DOHH2 (cell line): Measurements from ENCODE around the gene MACF1.

Source experiments
- H3F3A ChIP-seq: fragments of 200-600 bp; sonication (generic), shearing (Covaris generic); 2 replicates; pipeline ENCODE4 v1.6.0; 2016; ENCODE audit warnings: antibody characterized with exemption, mild to moderate bottlenecking; ENCODE audit not compliant: control insufficient read depth, insufficient read depth
- H3K27ac ChIP-seq: fragments of 200-600 bp; sonication (generic); 2 replicates; pipeline ENCODE4 v1.5.1; 2014; ENCODE audit warnings: low read depth, mild to moderate bottlenecking, low read length, moderate library complexity
- H3K27me3 ChIP-seq: fragments of 200-600 bp; sonication (generic); 2 replicates; pipeline ENCODE4 v1.6.1; 2014; ENCODE audit warnings: mild to moderate bottlenecking, low read length, mixed read lengths; ENCODE audit not compliant: control insufficient read depth
- H3K36me3 ChIP-seq: fragments of 200-600 bp; sonication (generic); 2 replicates; pipeline ENCODE4 v1.6.1; 2014; ENCODE audit warnings: mild to moderate bottlenecking, low read length, moderate library complexity, mixed read lengths; ENCODE audit not compliant: control insufficient read depth
- H3K4me1 ChIP-seq: fragments of 200-600 bp; sonication (generic); 2 replicates; pipeline ENCODE4 v1.6.1; 2014; ENCODE audit warnings: mild to moderate bottlenecking, low read length, mixed read lengths; ENCODE audit not compliant: control insufficient read depth
- H3K4me2 ChIP-seq: fragments of 200-600 bp; sonication (generic); 2 replicates; pipeline ENCODE4 v1.6.0; 2014; ENCODE audit warnings: mild to moderate bottlenecking, low read length, moderate library complexity
- H3K4me3 ChIP-seq: fragments of 200-600 bp; sonication (generic); 2 replicates; pipeline ENCODE4 v1.5.1; 2014; ENCODE audit warnings: mild to moderate bottlenecking, low read length, mixed read lengths
- H3K79me2 ChIP-seq: fragments of 200-600 bp; sonication (generic); 2 replicates; pipeline ENCODE4 v1.6.1; 2014; ENCODE audit warnings: mild to moderate bottlenecking, low read length, mixed read lengths; ENCODE audit not compliant: control insufficient read depth
- H3K9me2 ChIP-seq: fragments of 200-600 bp; sonication (generic); replicated peaks from 2 replicates; pipeline ENCODE4 v1.6.1; 2014; ENCODE audit warnings: mild to moderate bottlenecking, low read length, mixed read lengths; ENCODE audit not compliant: control insufficient read depth
- H3K9me3 ChIP-seq: fragments of 200-600 bp; sonication (generic); 2 replicates; pipeline ENCODE4 v1.6.1; 2014; ENCODE audit warnings: antibody characterized with exemption, low read length, mixed read lengths; ENCODE audit not compliant: control insufficient read depth, insufficient read depth
- H4K20me1 ChIP-seq: fragments of 200-600 bp; sonication (generic); 2 replicates; pipeline ENCODE4 v1.6.0; 2014; ENCODE audit warnings: low read depth, mild to moderate bottlenecking, antibody characterized with exemption, low read length, moderate library complexity; ENCODE audit not compliant: control insufficient read depth, insufficient read depth
- CTCF ChIP-seq: fragments of 200-600 bp; sonication (generic); IDR thresholded peaks from one replicate; pipeline ENCODE4 v1.5.1; 2014; ENCODE audit warnings: antibody characterized with exemption, mild to moderate bottlenecking, low read depth, low read length; ENCODE audit not compliant: poor library complexity, severe bottlenecking
- EZH2phosphoT487 ChIP-seq: fragments of 200-600 bp; sonication (generic); IDR thresholded peaks from 2 replicates; pipeline ENCODE4 v1.6.1; 2017; ENCODE audit warnings: borderline replicate concordance, mild to moderate bottlenecking, antibody characterized with exemption, low read length, moderate library complexity, mixed read lengths

MACF1 gene

GRCh38 chr1:39321979-39322378 lies 117.5 kb downstream of the MACF1 start:
- no peaks in the 10 kb centered on the region for H4K20me1 ChIP-seq
- H3K9me2 ChIP-seq: no peaks in the 10 kb centered on the region
- no peaks in the 10 kb centered on the region for H3K79me2 ChIP-seq
- H3K27ac ChIP-seq: no peak overlapping the region
- no peaks in the 10 kb centered on the region for H3K9me3 ChIP-seq
- no peak overlapping the region for H3K4me3 ChIP-seq
- H3K4me2 ChIP-seq: no peak overlapping the region
- no peaks in the 10 kb centered on the region for H3F3A ChIP-seq
- H3K36me3 ChIP-seq: peaks cover 72% of the 10 kb centered on the region
- TF ChIP-seq EZH2phosphoT487: no peak
- TF ChIP-seq CTCF: no peak
- H3K4me1 ChIP-seq: no peaks in the 10 kb centered on the region
- no peaks in the 10 kb centered on the region for H3K27me3 ChIP-seq

- Histone ChIP-seq H3F3A (no peaks in the 10 kb centered on the region), H3K9me2 (no peaks in the 10 kb centered on the region), H3K79me2 (no peaks in the 10 kb centered on the region), H4K20me1 (no peaks in the 10 kb centered on the region), H3K36me3 (peaks cover 72% of the 10 kb centered on the region), H3K4me2 (no peak overlapping the region), H3K4me1 (no peaks in the 10 kb centered on the region), H3K9me3 (no peaks in the 10 kb centered on the region), H3K27ac (no peak overlapping the region), H3K27me3 (no peaks in the 10 kb centered on the region), H3K4me3 (no peak overlapping the region)
- TF ChIP-seq CTCF (no peak), EZH2phosphoT487 (no peak)
Measured at GRCh38 chr1:39322431-39322830, 117.9 kb downstream of the MACF1 start.

- peaks cover 61% of the 10 kb centered on the region for H3K36me3 ChIP-seq
- no peak overlapping the region for H3K4me2 ChIP-seq
- H3K4me1 ChIP-seq: no peaks in the 10 kb centered on the region
- H3K27ac ChIP-seq: no peak overlapping the region
- H3K4me3 ChIP-seq: no peak overlapping the region
- H4K20me1 ChIP-seq: no peaks in the 10 kb centered on the region
- no peaks in the 10 kb centered on the region for H3K79me2 ChIP-seq
- no peaks in the 10 kb centered on the region for H3K27me3 ChIP-seq
- no peaks in the 10 kb centered on the region for H3K9me2 ChIP-seq
- no peaks in the 10 kb centered on the region for H3K9me3 ChIP-seq
- H3F3A ChIP-seq: no peaks in the 10 kb centered on the region
- TF ChIP-seq EZH2phosphoT487: no peak
- no peak for TF ChIP-seq CTCF
Measured at GRCh38 chr1:39324888-39325287, 120.4 kb downstream of the MACF1 start.

GRCh38 chr1:39326836-39327235 lies 122.3 kb downstream of the MACF1 start:
- H4K20me1 ChIP-seq: no peaks in the 10 kb centered on the region
- H3K9me3 ChIP-seq: no peaks in the 10 kb centered on the region
- no peaks in the 10 kb centered on the region for H3K27me3 ChIP-seq
- H3K27ac ChIP-seq: no peak overlapping the region
- H3K4me2 ChIP-seq: no peak overlapping the region
- no peaks in the 10 kb centered on the region for H3K9me2 ChIP-seq
- peaks cover 61% of the 10 kb centered on the region for H3K36me3 ChIP-seq
- no peak overlapping the region for H3K4me3 ChIP-seq
- no peaks in the 10 kb centered on the region for H3K79me2 ChIP-seq
- no peaks in the 10 kb centered on the region for H3F3A ChIP-seq
- TF ChIP-seq CTCF: no peak
- no peak for TF ChIP-seq EZH2phosphoT487
- no peaks in the 10 kb centered on the region for H3K4me1 ChIP-seq
